GM18502 (cell line): ENCODE data around the gene CNOT11.
"Not testable (repeated sequence)": the region's sequence is repeated elsewhere in the genome, so short reads cannot be mapped to it uniquely, and the experiment has no call there.

Experiments used
- ATAC-seq: cut with Tn5 transposase; IDR thresholded peaks from one replicate; pipeline ENCODE4 v1.9.1; 2021; ENCODE audit warnings: mild to moderate bottlenecking; ENCODE audit not compliant: unreplicated experiment, poor library complexity

Gene CNOT11

DNA sequence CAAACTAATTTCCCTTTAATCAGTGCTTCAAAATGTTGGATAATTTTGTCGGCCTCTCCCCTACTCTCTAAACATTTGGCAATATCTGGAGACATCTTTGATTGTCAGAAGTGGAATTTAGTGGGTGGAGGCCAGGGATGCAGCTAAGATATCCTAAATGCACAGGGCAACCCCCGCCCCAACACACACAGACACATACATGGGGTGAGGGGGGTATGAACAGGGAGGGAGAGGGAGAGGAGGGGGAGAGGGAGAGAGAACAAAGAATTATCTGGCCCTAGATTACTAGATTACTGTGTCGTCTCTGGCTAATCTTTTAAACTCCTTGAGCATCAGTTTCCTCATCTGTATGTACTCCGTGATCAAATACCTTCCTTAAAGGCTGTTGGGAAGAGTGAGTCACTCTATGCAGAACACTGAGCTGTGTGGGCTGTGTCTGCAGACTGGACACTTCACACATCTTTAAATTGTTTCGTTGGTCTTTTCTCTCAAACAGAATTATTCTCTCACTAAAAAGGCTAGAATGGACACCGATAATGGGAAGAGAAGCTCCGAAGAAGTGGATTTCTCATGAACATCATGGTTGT lies 52.9 kb downstream of the CNOT11 start:
- ATAC-seq = no peak

DNA sequence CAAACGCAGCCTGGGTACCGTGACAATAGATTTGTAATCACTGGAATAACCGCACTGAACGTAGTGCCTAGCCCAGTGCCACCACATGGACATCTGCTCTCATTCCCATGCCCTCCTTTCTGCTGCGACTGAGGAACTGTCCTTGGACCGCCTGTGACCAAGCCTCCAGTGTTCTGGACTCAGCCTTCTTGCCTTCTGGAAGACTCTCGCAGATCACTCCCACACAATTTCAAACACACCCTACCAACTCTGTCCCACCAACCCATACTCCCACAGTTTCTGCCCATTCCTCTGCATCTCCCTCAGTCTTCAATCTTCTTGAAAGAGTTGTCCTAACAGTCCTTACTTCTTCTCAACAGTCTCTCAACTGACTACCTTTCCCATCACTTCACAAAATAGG lies 53.7 kb downstream of the CNOT11 start:
- ATAC-seq = peak; percentile 14

GRCh38 chr2:101307503-101307902 lies 54.8 kb downstream of the CNOT11 start:
- ATAC-seq = no peak

GRCh38 chr2:101307950-101308431 lies 55.3 kb downstream of the CNOT11 start:
- ATAC-seq = peak; percentile 12

- peak; percentile 67 for ATAC-seq
Observed at GRCh38 chr2:101308432-101309210, 55.9 kb downstream of the CNOT11 start, which contains the start of gene RNF149. RNF149 (minus strand) TSS chr2:101308701; CDS start chr2:101308588, 113 bp downstream.

DNA sequence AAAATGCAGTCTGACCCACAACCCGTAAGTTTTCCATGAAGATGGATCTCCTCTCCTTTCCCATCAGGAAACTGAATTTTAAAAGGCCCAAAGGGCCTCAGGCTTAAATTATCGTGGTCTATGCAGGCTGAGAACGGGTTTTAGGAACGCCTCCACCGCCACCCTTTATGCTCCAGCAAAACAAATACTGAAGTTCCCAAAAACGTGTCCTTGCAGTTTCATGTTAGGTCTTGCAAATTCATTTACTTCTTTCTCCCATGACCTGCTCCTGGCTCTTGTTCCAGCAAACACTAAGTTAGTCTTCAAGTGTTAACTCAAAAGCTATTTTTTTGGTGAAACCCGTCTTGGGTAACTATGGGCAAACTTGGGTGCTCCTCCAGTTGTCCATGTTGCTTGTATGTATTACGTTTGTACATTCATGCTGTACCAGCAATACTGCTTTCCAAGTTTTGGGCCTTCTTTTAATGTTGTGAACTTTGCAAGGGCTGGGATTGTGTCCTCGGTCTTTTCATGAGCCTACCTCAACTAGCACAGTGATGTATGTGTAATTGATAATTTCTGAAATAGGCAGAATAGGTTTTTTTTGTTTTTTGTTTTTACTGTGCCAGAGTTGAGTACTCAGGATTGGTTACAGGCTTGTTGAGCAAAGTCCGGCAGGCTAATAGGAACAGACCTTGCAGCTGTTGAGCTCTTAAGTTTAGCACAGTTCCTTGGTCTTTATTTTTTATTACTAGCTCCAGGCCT lies 57.6 kb downstream of the CNOT11 start:
- no peak for ATAC-seq

DNA sequence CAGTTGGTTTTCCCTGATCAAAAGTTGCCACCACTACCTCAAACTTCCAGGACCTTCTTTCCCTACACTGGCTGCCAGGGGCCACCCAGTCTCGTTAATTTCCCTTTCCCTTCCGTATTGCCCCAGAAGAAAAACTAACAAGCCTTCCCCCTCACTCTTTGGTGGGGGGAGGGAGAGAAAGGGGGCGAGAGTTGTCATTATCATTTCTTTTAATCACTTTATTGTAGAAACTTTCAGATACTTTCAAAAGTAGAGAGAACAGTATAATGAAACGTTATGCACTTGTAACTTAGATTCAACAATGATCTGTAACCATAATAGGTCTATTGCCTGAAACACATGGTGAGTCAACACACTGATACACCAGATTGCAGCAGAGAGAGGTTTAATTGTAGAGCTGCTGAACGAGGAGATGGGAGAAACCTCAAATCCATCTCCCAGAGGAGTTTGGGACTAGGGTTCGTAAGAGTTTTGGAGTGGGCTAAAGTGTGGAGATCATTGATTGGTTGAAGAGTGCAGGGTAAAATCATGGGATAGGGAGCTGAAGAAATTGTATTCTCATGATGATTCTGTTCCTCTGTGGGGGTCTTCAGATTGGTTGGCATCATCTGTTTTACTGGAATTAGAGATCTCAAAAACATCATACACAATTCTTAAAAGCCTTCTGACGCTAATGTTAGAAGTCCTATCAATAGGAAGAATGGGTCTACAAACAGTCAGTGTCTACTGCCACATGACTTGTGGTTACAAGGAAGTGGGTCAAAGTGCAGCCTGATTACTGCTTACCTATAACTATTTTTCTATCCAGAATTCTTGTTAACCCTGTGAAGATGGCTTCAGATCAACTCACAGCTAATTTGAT lies 58.4 kb downstream of the CNOT11 start:
- ATAC-seq = no peak

- ATAC-seq = no peak
Observed at GRCh38 chr2:101311696-101312017, 59.0 kb downstream of the CNOT11 start.

DNA sequence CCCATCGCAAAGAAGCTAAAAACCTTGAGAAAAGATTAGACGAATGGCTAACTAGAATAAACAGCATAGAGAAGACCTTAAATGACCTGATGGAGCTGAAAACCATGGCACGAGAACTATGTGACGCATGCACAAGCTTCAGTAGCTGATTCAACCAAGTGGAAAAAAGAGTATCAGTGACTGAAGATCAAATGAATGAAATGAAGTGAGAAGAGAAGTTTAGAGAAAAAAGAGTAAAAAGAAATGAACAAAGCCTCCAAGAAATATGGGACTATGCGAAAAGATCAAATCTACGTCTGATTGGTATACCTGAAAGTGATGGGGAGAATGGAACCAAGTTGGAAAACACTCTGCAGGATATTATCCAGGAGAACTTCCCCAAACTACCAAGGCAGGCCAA lies 63.9 kb downstream of the CNOT11 start:
- not testable (repeated sequence) for ATAC-seq
